ENCODE measurements around the gene RAB40A.

- no peak for TF ChIP-seq EZH2 (IDR thresholded peaks at IDR 0.05)
- TF ChIP-seq POLR2AphosphoS5 (IDR thresholded peaks at IDR 0.05; ENCODE audit: borderline replicate concordance, low read depth, low read length), result no peak
- no peak for TF ChIP-seq FOXP2 (optimal IDR thresholded peaks at IDR 0.05; ENCODE audit: control extremely low read depth, extremely low read length, insufficient read depth)
These were observed 30.5 kb downstream of the RAB40A start for GRCh38 chrX:103488794-103489193.
